ENCODE data around the gene HAPSTR1. TPM values are rescaled to one million over a fixed set of nuclear protein-coding genes. Genes with fewer than 3 reads are reported as not detected.
A peak's percentile ranks its signal among the peaks of the same experiment; 100 is the strongest.

The HAPSTR1 gene
- total and polyA plus RNA-seq, 2 of the 4 experiments (the other 2 are of a cell fraction): 22.2 to 56.5 TPM

GRCh38 chr16:9061358-9061813 lies 30.1 kb upstream of the HAPSTR1 start:
- WGBS, 2 experiments (ENCODE audit: extremely low coverage in 2 of 2, insufficient read length in 1 of 2): no CpG with 5 or more reads among the region's 4 CpGs
- CTCF ChIA-PET: interaction anchor here (0.7 kb wide), 1 partner anchor 19 kb away, joined by 3 read pairs; no protein-coding TSS in a partner anchor

More at GRCh38 chr16:9061358-9061813, 30.1 kb upstream of the HAPSTR1 start:
- Histone ChIP-seq H2BK5ac (ENCODE audit: low read depth, low read length, poor library complexity, severe bottlenecking) (no peak overlapping the region), H3K14ac (replicated peaks; ENCODE audit: low read depth, low read length) (no peak overlapping the region), H3K9me3 (ENCODE audit: control insufficient read depth, insufficient read depth, low read length) (no peaks in the 10 kb centered on the region), H3K9ac (ENCODE audit: low read depth, low read length) (no peak overlapping the region), H3K27me3 (ENCODE audit: control insufficient read depth, insufficient read depth, low read length) (no peaks in the 10 kb centered on the region), H3K18ac (ENCODE audit: low read depth, low read length) (no peak overlapping the region), H2AFZ (replicated peaks; ENCODE audit: low read length, poor library complexity) (no peak overlapping the region), H3K4me1 (ENCODE audit: control insufficient read depth, insufficient read depth, low read length) (peaks cover 7% of the 10 kb centered on the region), H4K91ac (ENCODE audit: insufficient read depth, low read depth, low read length) (no peak overlapping the region), H3K56ac (ENCODE audit: extremely low read depth, insufficient read depth, low read length) (no peak overlapping the region), H3K27ac (ENCODE audit: insufficient read depth, low read length) (no peak overlapping the region), H4K5ac (ENCODE audit: low read depth, low read length) (no peak overlapping the region), H3K9me1 (ENCODE audit: insufficient read depth, low read length) (no peaks in the 10 kb centered on the region), H3K4me3 (ENCODE audit: insufficient read depth, low read depth, low read length) (no peak overlapping the region), H4K20me1 (ENCODE audit: insufficient read depth, low read length) (no peaks in the 10 kb centered on the region), H4K8ac (ENCODE audit: low read depth in 2 of 2, low read length in 2 of 2) (no peak overlapping the region), H2AK9ac (replicated peaks; ENCODE audit: low read depth, low read length, poor library complexity) (no peak overlapping the region), H3K23ac (ENCODE audit: low read depth, low read length) (no peak overlapping the region), H3K36me3 (ENCODE audit: control insufficient read depth, insufficient read depth, low read length) (no peaks in the 10 kb centered on the region), H2AK5ac (ENCODE audit: low read depth, low read length) (no peak overlapping the region), H2BK120ac (ENCODE audit: low read depth, low read length) (no peak overlapping the region; the same call in 1 of the 2 replicates), H2BK15ac (ENCODE audit: low read depth, low read length) (no peak overlapping the region), H2BK20ac (ENCODE audit: low read depth, low read length) (0 out of 2 replicates have a peak overlapping the region, but pooled peaks have one; percentile 1), H3K4me2 (ENCODE audit: low read depth, low read length) (no peak overlapping the region), H3K4ac (ENCODE audit: low read depth, low read length) (peak overlapping the region; percentile 35), H3K79me1 (ENCODE audit: low read depth in 1 of 2, low read length in 2 of 2) (no peaks in the 10 kb centered on the region; a peak in 1 of 4 replicates)
- no peak for TF ChIP-seq MAFK (IDR thresholded peaks at IDR 0.05; ENCODE audit: low read depth, low read length)
- TF ChIP-seq USF2 (IDR thresholded peaks at IDR 0.05; ENCODE audit: low read depth, low read length): no peak
- TF ChIP-seq RFX5 (IDR thresholded peaks at IDR 0.05; ENCODE audit: low read depth, low read length): no peak
- TF ChIP-seq SMC3 (IDR thresholded peaks at IDR 0.05; ENCODE audit: low read depth, low read length): no peak
- TF ChIP-seq RCOR1 (IDR thresholded peaks at IDR 0.05; ENCODE audit: insufficient replicate concordance, low read length): no peak
- no peak for TF ChIP-seq RAD21 (IDR thresholded peaks at IDR 0.05; ENCODE audit: low read length)
- peak; percentile 84 for TF ChIP-seq CEBPB (IDR thresholded peaks at IDR 0.05; ENCODE audit: low read depth, low read length)
- TF ChIP-seq ELK1 (IDR thresholded peaks at IDR 0.05; ENCODE audit: borderline replicate concordance, low read depth, low read length): no peak
- no peak for TF ChIP-seq BHLHE40 (IDR thresholded peaks at IDR 0.05; ENCODE audit: low read depth, low read length)
- no peak for TF ChIP-seq NFE2L2 (IDR thresholded peaks at IDR 0.05; ENCODE audit: low read depth, low read length)
- no peak for TF ChIP-seq MXI1 (IDR thresholded peaks at IDR 0.05; ENCODE audit: borderline replicate concordance, low read depth, low read length)
- no peak for TF ChIP-seq CHD1 (IDR thresholded peaks at IDR 0.05; ENCODE audit: low read depth, low read length)
- no peak for TF ChIP-seq MAZ (IDR thresholded peaks at IDR 0.05; ENCODE audit: borderline replicate concordance, low read depth, low read length)
- TF ChIP-seq FOS (IDR thresholded peaks at IDR 0.05; ENCODE audit: low read depth, low read length): peak; percentile 56; the same call in 1 of the 2 replicates
- no peak for TF ChIP-seq CTCF (conservative IDR thresholded peaks at IDR 0.05; ENCODE audit: low read depth, low read length)
- no peak for TF ChIP-seq POLR2A (IDR thresholded peaks at IDR 0.05; ENCODE audit: low read depth, low read length)
- no TSS peak for BruUV-seq (replicated peaks)
- in situ Hi-C loops (cut with MboI; ENCODE audit: low sequenced_read_pairs): no loop called here
- intact Hi-C loops (cut with micrococcal nuclease): no loop called here
- ATAC-seq (ENCODE audit: low read depth): peak; percentile 77
- DNase-seq: peak; percentile 82
- dilution Hi-C loops (cut with HindIII; ENCODE audit: low sequenced_read_pairs, unreplicated experiment): no loop called here
- POLR2A ChIA-PET (ENCODE audit: unreplicated experiment): no interaction called here

Measured in IMR-90 (cell line).